ENCODE results near the gene IL31.
"Not testable (repeated sequence)": the region's sequence is repeated elsewhere in the genome, so short reads cannot be mapped to it uniquely, and the experiment has no call there.

Gene IL31

DNA sequence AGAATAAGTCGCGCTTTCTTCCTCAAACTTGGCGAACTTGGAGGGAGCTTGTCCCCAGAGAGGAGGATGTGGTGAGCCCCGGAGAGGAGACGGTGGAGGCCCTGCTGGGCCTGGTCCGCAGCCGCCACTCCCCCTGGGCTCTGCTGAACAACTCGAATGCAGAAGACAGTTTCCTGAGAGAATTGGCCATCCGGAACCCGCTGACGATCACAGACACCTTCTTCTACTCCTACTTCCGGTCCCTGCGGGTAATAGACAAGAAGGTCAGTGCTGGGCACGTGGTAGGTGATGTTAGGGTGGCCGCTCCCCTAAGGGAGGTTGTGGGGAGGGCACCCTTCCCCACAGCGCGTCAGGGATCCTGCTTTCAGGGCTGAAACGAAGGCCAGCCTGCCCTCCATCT is 10.5 kb upstream of the IL31 start:
- no peak for DNase-seq (ENCODE audit: low read depth, low spot score)
- no peak overlapping the region for H3K4me3 ChIP-seq (ENCODE audit: low read depth, low read length)
- TF ChIP-seq, protein P1, sequence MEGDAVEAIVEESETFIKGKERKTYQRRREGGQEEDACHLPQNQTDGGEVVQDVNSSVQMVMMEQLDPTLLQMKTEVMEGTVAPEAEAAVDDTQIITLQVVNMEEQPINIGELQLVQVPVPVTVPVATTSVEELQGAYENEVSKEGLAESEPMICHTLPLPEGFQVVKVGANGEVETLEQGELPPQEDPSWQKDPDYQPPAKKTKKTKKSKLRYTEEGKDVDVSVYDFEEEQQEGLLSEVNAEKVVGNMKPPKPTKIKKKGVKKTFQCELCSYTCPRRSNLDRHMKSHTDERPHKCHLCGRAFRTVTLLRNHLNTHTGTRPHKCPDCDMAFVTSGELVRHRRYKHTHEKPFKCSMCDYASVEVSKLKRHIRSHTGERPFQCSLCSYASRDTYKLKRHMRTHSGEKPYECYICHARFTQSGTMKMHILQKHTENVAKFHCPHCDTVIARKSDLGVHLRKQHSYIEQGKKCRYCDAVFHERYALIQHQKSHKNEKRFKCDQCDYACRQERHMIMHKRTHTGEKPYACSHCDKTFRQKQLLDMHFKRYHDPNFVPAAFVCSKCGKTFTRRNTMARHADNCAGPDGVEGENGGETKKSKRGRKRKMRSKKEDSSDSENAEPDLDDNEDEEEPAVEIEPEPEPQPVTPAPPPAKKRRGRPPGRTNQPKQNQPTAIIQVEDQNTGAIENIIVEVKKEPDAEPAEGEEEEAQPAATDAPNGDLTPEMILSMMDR (IDR thresholded peaks at IDR 0.05; ENCODE audit: low read depth, low read length) = no peak
- in situ Hi-C loops (cut with HindIII; ENCODE audit: low sequenced_read_pairs) = no loop called here

DNA sequence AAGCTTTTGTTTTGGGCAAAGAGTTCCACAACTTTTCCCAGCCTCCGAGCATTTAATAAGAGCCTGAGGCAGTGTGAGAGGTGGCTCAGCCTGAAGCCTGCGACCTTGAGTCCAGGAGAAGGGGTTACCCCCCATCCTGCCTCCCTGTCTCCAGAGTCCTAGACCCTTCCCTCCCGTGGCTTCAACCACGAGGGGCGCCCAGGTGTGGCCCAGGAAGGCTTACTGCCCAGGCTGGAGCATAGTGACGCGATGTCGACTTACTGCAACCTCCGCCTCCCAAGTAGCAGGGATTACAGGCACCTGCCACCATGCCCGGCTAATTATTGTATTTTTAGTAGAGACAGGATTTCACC is 9.5 kb upstream of the IL31 start:
- H3K4me3 ChIP-seq (ENCODE audit: low read depth, low read length) = peak overlapping the region; percentile 38
- TF ChIP-seq, protein P1 (IDR thresholded peaks at IDR 0.05; ENCODE audit: low read depth, low read length) = no peak
- DNase-seq (ENCODE audit: low read depth, low spot score) = no peak
- in situ Hi-C loops (cut with HindIII; ENCODE audit: low sequenced_read_pairs) = no loop called here

DNA sequence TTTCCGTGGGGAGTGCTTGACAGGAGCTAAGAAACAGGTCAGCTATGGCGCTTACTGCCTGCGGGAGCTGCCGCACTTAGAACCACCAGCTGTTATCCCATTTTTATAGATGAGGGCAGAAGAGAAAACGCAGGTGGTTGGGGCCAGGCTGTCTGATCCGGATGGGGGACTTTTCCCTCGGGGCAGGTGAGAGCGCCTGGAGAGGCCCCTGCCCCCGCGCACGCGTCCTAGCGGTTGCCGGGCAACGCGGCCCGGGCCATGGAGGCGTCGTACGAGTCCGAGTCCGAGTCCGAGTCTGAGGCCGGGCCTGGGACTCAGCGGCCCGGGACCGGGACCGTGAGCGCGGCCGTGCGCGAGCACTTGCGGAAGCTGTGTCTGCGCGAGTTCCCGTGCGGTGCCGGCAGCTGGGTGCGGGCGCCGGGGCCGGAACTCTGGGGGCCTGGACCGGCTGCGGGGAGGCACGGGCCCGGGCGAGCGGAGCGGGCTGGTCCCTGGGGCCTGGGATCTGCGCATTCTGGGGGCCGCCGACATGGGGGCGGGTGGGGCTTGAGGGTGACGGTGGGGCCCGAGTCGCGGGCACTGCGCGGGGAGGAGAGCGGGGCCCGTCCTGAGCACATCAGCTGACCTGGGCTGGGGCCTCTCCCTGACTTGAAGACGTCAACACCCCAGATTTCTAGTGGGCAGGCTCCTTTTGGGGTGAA is 9.0 kb upstream of the IL31 start, which contains the start of gene LRRC43:
LRRC43 (plus strand) TSS at position 237 of the 701 bp plus-strand sequence; CDS start at position 259, 22 bp downstream.
- H3K4me3 ChIP-seq (ENCODE audit: low read depth, low read length) = peak within 1 kb of the TSS; percentile 38
- in situ Hi-C loops (cut with HindIII; ENCODE audit: low sequenced_read_pairs) = no loop called here
- peak; percentile 9 for DNase-seq (ENCODE audit: low read depth, low spot score)
- TF ChIP-seq, protein P1 (IDR thresholded peaks at IDR 0.05; ENCODE audit: low read depth, low read length) = no peak

DNA sequence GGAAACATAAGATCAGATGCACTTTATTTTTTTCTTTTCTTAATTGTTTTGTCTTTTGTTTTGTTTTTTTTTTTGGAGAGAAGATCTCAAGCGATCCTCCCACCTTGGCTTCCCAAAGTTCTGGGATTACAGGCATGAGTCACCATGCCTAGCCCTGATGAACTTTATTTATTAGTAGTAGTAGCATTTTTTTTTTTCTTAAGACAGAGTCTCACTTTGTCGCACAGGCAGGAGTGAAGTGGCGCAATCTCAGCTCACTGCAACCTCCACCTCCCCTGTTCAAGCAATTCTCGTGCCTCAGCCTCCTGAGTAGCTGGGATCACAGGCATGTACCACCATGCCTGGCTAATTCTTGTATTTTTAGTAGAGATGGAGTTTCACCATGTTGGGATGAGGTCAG is 2.5 kb upstream of the IL31 start:
- DNase-seq (ENCODE audit: low read depth, low spot score); in situ Hi-C loops (cut with HindIII; ENCODE audit: low sequenced_read_pairs); H3K4me3 ChIP-seq (ENCODE audit: low read depth, low read length): not testable (repeated sequence)

DNA sequence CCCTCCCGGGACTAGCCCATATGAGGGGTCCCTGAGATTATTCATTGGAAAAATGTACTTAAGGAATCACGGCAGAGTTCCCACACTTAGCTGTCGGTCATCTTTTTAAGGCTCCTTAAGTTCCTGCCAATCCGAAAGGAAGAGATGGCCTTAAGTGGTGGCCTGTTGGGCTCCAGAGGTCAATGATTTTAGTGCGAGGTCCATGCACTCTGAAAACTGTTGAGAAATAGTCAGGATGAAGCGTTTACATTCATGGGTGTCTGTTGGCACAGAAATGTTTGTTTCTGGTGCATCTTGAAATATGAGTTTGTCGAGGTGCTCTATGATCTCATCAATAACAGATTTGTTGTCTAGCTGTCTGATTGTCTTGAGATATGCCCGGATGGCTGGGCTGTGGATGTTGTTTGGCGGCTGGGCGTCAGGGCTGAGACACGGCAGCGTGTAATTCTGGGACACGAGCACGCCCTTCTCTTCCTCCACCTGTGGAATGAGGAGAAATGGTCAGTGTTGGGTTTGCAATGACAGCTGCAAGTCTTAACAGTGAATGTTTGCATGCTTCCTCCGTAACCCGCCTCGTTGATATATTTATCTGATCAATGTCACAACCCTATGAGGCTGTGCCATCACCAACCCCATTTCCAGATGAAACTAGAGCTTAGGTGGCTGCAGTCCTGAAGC is 1.6 kb downstream of the IL31 start:
- TF ChIP-seq, protein P1 (IDR thresholded peaks at IDR 0.05; ENCODE audit: low read depth, low read length) = no peak
- in situ Hi-C loops (cut with HindIII; ENCODE audit: low sequenced_read_pairs) = no loop called here
- no peak overlapping the region for H3K4me3 ChIP-seq (ENCODE audit: low read depth, low read length)
- no peak for DNase-seq (ENCODE audit: low read depth, low spot score)

DNA sequence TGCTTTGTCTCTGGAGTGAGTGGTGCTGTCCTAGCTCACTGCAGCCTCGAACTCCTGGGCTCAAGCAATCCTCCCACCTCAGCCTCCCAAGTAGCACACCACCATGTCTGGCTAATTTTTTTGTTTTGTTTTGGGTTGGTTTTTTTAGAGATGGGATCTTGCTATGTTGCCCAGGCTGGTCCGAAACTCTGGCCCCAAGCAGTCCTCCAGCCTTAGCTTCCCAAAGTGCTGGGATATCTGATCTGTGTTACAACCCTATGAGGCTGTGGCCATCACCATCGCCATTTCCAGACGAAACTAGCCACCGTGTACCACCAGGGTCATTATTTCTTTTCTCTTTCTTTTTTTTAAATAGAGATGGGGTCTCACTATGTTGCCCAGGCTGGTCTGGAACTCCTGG is 2.6 kb downstream of the IL31 start:
- TF ChIP-seq, protein P1 (IDR thresholded peaks at IDR 0.05; ENCODE audit: low read depth, low read length) = no peak
- DNase-seq (ENCODE audit: low read depth, low spot score) = no peak
- H3K4me3 ChIP-seq (ENCODE audit: low read depth, low read length) = no peak overlapping the region
- in situ Hi-C loops (cut with HindIII; ENCODE audit: low sequenced_read_pairs) = no loop called here

DNA sequence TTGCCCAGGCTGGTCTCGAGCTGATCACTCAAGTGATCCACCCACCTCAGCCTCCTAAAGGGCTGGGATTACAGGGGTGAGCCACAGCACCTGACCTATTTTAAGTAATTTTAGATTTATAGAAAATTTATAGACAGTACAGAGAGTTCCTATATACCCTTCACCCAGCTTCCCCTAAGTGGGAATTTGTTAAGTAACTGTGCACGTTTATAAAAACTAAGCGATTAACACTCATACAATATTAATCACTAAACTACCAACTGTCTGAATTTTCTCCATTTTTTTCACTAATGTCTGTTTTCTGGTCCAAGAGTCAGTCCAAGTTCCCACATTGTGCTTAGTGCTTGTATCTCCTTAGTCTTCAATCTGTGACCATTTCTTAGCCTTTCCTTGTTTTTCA is 5.5 kb downstream of the IL31 start:
- H3K4me3 ChIP-seq (ENCODE audit: low read depth, low read length) = no peak overlapping the region
- DNase-seq (ENCODE audit: low read depth, low spot score) = no peak
- in situ Hi-C loops (cut with HindIII; ENCODE audit: low sequenced_read_pairs) = no loop called here
- TF ChIP-seq, protein P1 (IDR thresholded peaks at IDR 0.05; ENCODE audit: low read depth, low read length) = no peak
